GM23248 (cell line): ENCODE measurements around the gene ERI3. TPM values are rescaled to one million over a fixed set of nuclear protein-coding genes. Genes with fewer than 3 reads are reported as not detected.

ENCODE experiments used
- DNase-seq: peaks from one replicate; pipeline ENCODE4 v3.0.0-alpha.2; 2015
- H2AFZ ChIP-seq: fragments of 200-600 bp; sonication (generic); 2 replicates; pipeline ENCODE4 v1.6.1; 2016; ENCODE audit warnings: antibody characterized with exemption
- H3F3A ChIP-seq: fragments of 200-600 bp; sonication (generic); 2 replicates; pipeline ENCODE4 v1.6.1; 2016; ENCODE audit warnings: mild to moderate bottlenecking, antibody characterized with exemption, mixed run types; ENCODE audit not compliant: insufficient read depth
- H3K27ac ChIP-seq: fragments of 200-600 bp; sonication (generic); 2 replicates; pipeline ENCODE4 v1.5.1; 2016; ENCODE audit warnings: mild to moderate bottlenecking
- H3K27me3 ChIP-seq: fragments of 200-600 bp; sonication (generic); replicated peaks from 2 replicates; pipeline ENCODE4 v1.6.1; 2016; ENCODE audit warnings: mild to moderate bottlenecking; ENCODE audit not compliant: insufficient read depth
- H3K36me3 ChIP-seq: fragments of 200-600 bp; sonication (generic); 2 replicates; pipeline ENCODE4 v1.6.1; 2016; ENCODE audit warnings: low read depth, mild to moderate bottlenecking
- H3K4me1 ChIP-seq: fragments of 200-600 bp; sonication (generic); 2 replicates; pipeline ENCODE4 v1.6.1; 2016; ENCODE audit warnings: mild to moderate bottlenecking; ENCODE audit not compliant: insufficient read depth
- H3K4me2 ChIP-seq: fragments of 200-600 bp; sonication (generic); one replicate; pipeline ENCODE4 v1.6.1; 2016; ENCODE audit warnings: mild to moderate bottlenecking; ENCODE audit not compliant: unreplicated experiment
- H3K4me3 ChIP-seq: fragments of 200-600 bp; sonication (generic); 2 replicates; pipeline ENCODE4 v1.5.1; 2016; ENCODE audit warnings: mild to moderate bottlenecking
- H3K79me2 ChIP-seq: fragments of 200-600 bp; sonication (generic); 2 replicates; pipeline ENCODE4 v1.6.1; 2016; ENCODE audit warnings: mild to moderate bottlenecking; ENCODE audit not compliant: insufficient read depth
- H3K9ac ChIP-seq: fragments of 200-600 bp; sonication (generic); 2 replicates; pipeline ENCODE4 v1.6.1; 2016; ENCODE audit warnings: mild to moderate bottlenecking
- H3K9me2 ChIP-seq: fragments of 200-600 bp; sonication (generic); 2 replicates; pipeline ENCODE4 v1.6.1; 2016; ENCODE audit warnings: mixed run types, mild to moderate bottlenecking, moderate library complexity; ENCODE audit not compliant: insufficient read depth
- H3K9me3 ChIP-seq: fragments of 200-600 bp; sonication (generic); one replicate; pipeline ENCODE4 v1.6.1; 2017; ENCODE audit warnings: low read depth
- H4K20me1 ChIP-seq: fragments of 200-600 bp; sonication (generic); 2 replicates; pipeline ENCODE4 v1.6.0; 2016; ENCODE audit not compliant: insufficient read depth
- EZH2 ChIP-seq: fragments of 200-600 bp; sonication (generic); IDR thresholded peaks from 2 replicates; pipeline ENCODE4 v1.6.1; 2018; ENCODE audit warnings: antibody characterized with exemption, mild to moderate bottlenecking; ENCODE audit not compliant: insufficient read depth, poor library complexity, severe bottlenecking
- EZH2phosphoT487 ChIP-seq: fragments of 200-600 bp; sonication (generic); IDR thresholded peaks from 2 replicates; pipeline ENCODE4 v1.6.1; 2018; ENCODE audit warnings: antibody characterized with exemption, moderate library complexity, mild to moderate bottlenecking, low read depth; ENCODE audit not compliant: insufficient read depth
- WGBS, 2 experiments: methylation state at CpG; one replicate each; pipeline ENCODE4 v1.1.6; 2015 to 2017; ENCODE audit warnings: low lambda C conversion rate in 2 of 2, low coverage in 1 of 2; ENCODE audit errors: missing lambda C conversion rate in 2 of 2; 5-methylcytosine and 5-hydroxymethylcytosine counted together
- in situ Hi-C: fragments of 300-500 bp; cut with MboI; formaldehyde crosslinking; loops from 2 replicates; pipeline ENCODE4 v1.15.0; 2020
- polyA plus RNA-seq: library from polyadenylated mRNA; unstranded; fragments of >200 nt; fragmentation: Nextera tagmentation; extraction: Ambion mirVana; gene quantifications from 2 replicates; pipeline ENCODE4 v1.2.1, GENCODE V29; 2016
- total RNA-seq: library from RNA; depleted of rRNA; stranded (reverse); fragments of >200 nt; shearing (Covaris generic); gene quantifications from 2 replicates; pipeline ENCODE4 v1.2.3, GENCODE V29; 2014

The ERI3 gene
- total and polyA plus RNA-seq, 2 experiments from 2014 or later = 51.2 to 83.4 TPM

- Histone ChIP-seq H3K79me2 (no peaks in the 10 kb centered on the region), H3K4me1 (peaks cover 5% of the 10 kb centered on the region; the same call in 1 of the 2 replicates), H3K36me3 (no peaks in the 10 kb centered on the region), H3K9ac (0 out of 2 replicates have a peak overlapping the region, but pooled peaks have one; percentile 20), H3K9me3 (no peaks in the 10 kb centered on the region), H3K27ac (no peak overlapping the region), H3K4me3 (no peak overlapping the region), H2AFZ (no peak overlapping the region), H4K20me1 (peaks cover 3% of the 10 kb centered on the region; the same call in 1 of the 2 replicates), H3F3A (peaks cover 8% of the 10 kb centered on the region), H3K4me2 (no peak overlapping the region), H3K9me2 (no peaks in the 10 kb centered on the region), H3K27me3 (no peaks in the 10 kb centered on the region)
- in situ Hi-C loops = no loop called here
- TF ChIP-seq EZH2phosphoT487 (no peak), EZH2 (no peak)
- DNase-seq = no peak
- 56 to 57% methylated on average over 6 of the region's 6 CpGs for WGBS, 2 experiments
Observed at GRCh38 chr1:44275296-44275962, 79.6 kb downstream of the ERI3 start.

GRCh38 chr1:44273560-44274350, 81.3 kb downstream of the ERI3 start:
- Histone ChIP-seq H3F3A (peaks cover 8% of the 10 kb centered on the region), H3K27me3 (no peaks in the 10 kb centered on the region), H3K79me2 (no peaks in the 10 kb centered on the region), H3K9me2 (no peaks in the 10 kb centered on the region), H3K4me1 (peaks cover 5% of the 10 kb centered on the region; the same call in 1 of the 2 replicates), H3K4me3 (no peak overlapping the region), H3K4me2 (no peak overlapping the region), H3K36me3 (no peaks in the 10 kb centered on the region), H3K27ac (no peak overlapping the region), H2AFZ (no peak overlapping the region), H4K20me1 (peaks cover 3% of the 10 kb centered on the region; the same call in 1 of the 2 replicates), H3K9me3 (no peaks in the 10 kb centered on the region), H3K9ac (no peak overlapping the region)
- in situ Hi-C loops = no loop called here
- no peak for TF ChIP-seq EZH2
- TF ChIP-seq EZH2phosphoT487 = no peak
- no peak for DNase-seq
- 97 to 98% methylated on average over 6 of the region's 6 CpGs for WGBS, 2 experiments

GRCh38 chr1:44272992-44273391, 82.1 kb downstream of the ERI3 start:
- in situ Hi-C loops = no loop called here
- no peak overlapping the region for H2AFZ ChIP-seq
- peaks cover 5% of the 10 kb centered on the region; the same call in 1 of the 2 replicates for H3K4me1 ChIP-seq
- TF ChIP-seq EZH2phosphoT487 (no peak), EZH2 (no peak)
- H3K4me3 ChIP-seq = no peak overlapping the region
- H3F3A ChIP-seq = peaks cover 8% of the 10 kb centered on the region
- peaks cover 3% of the 10 kb centered on the region; the same call in 1 of the 2 replicates for H4K20me1 ChIP-seq
- H3K9ac ChIP-seq = no peak overlapping the region
- no peak for DNase-seq
- no peaks in the 10 kb centered on the region for H3K36me3 ChIP-seq
- H3K9me2 ChIP-seq = no peaks in the 10 kb centered on the region
- no peaks in the 10 kb centered on the region for H3K27me3 ChIP-seq
- no peaks in the 10 kb centered on the region for H3K79me2 ChIP-seq
- no peak overlapping the region for H3K27ac ChIP-seq
- WGBS, 2 experiments = 88 to 89% methylated on average over 3 of the region's 3 CpGs
- H3K4me2 ChIP-seq = no peak overlapping the region
- no peaks in the 10 kb centered on the region for H3K9me3 ChIP-seq

- Histone ChIP-seq H3K36me3 (no peaks in the 10 kb centered on the region), H3K27ac (no peak overlapping the region), H3F3A (no peaks in the 10 kb centered on the region; the same call in 1 of the 2 replicates), H3K4me2 (no peak overlapping the region), H3K79me2 (no peaks in the 10 kb centered on the region), H3K4me3 (no peak overlapping the region), H4K20me1 (peaks cover 3% of the 10 kb centered on the region; the same call in 1 of the 2 replicates), H3K27me3 (no peaks in the 10 kb centered on the region), H2AFZ (no peak overlapping the region), H3K9me3 (no peaks in the 10 kb centered on the region), H3K4me1 (peaks cover 4% of the 10 kb centered on the region; the same call in 1 of the 2 replicates), H3K9ac (no peak overlapping the region), H3K9me2 (no peaks in the 10 kb centered on the region)
- TF ChIP-seq EZH2 (no peak), EZH2phosphoT487 (no peak)
- no peak for DNase-seq
- 97% methylated on average over 3 of the region's 3 CpGs for WGBS, 2 experiments
- in situ Hi-C loops = no loop called here
Observed at GRCh38 chr1:44271646-44272045, 83.4 kb downstream of the ERI3 start.
